OCI-LY3 (cell line): Measurements from ENCODE around the gene LTBP1.

Experiments
- CTCF ChIP-seq: fragments of 200-600, 300-600 bp; sonication (generic); IDR thresholded peaks from 2 replicates; pipeline ENCODE4 v1.5.1; 2014; ENCODE audit warnings: antibody characterized with exemption, low read length, low read depth
- EZH2phosphoT487 ChIP-seq: fragments of 200-600 bp; shearing (Covaris generic); IDR thresholded peaks from 2 replicates; pipeline ENCODE4 v1.6.1; 2018; ENCODE audit warnings: antibody characterized with exemption, mixed run types, low read depth

GRCh38 chr2:33130544-33130943 lies 183.8 kb downstream of the LTBP1 start:
- no peak for TF ChIP-seq CTCF
- no peak for TF ChIP-seq EZH2phosphoT487
